NT2/D1 (cell line): ENCODE data around the gene PTDSS2.

Experiments used
- DNase-seq: peaks from one replicate; pipeline ENCODE4 v3.0.0-alpha.2; 2011; ENCODE audit warnings: low read depth, low spot score
- H3K27me3 ChIP-seq: 2 replicates; pipeline ENCODE4 v1.6.0; 2011; ENCODE audit warnings: mild to moderate bottlenecking; ENCODE audit not compliant: insufficient read length, insufficient read depth
- H3K36me3 ChIP-seq: 2 replicates; pipeline ENCODE4 v1.6.1; 2011; ENCODE audit warnings: mild to moderate bottlenecking, low read length, mixed read lengths; ENCODE audit not compliant: insufficient read depth, insufficient read length
- H3K4me1 ChIP-seq: 2 replicates; pipeline ENCODE4 v1.5.1; 2011; ENCODE audit not compliant: insufficient read depth, insufficient read length
- H3K4me3 ChIP-seq: 2 replicates; pipeline ENCODE4 v1.5.1; 2011; ENCODE audit warnings: low read depth; ENCODE audit not compliant: insufficient read length
- H3K9ac ChIP-seq: 2 replicates; pipeline ENCODE4 v1.6.0; 2011; ENCODE audit warnings: low read depth; ENCODE audit not compliant: insufficient read length
- H3K9me3 ChIP-seq: 2 replicates; pipeline ENCODE4 v1.5.1; 2011; ENCODE audit warnings: mild to moderate bottlenecking, low read length; ENCODE audit not compliant: insufficient read depth
- SUZ12 ChIP-seq: IDR thresholded peaks from 2 replicates; pipeline ENCODE4 v1.6.1; 2011; ENCODE audit not compliant: insufficient read length, insufficient read depth; ENCODE audit errors: extremely low read depth
- YY1 ChIP-seq: IDR thresholded peaks from 2 replicates; pipeline ENCODE4 v1.6.1; 2011; ENCODE audit not compliant: insufficient read length, insufficient read depth
- ZNF274 ChIP-seq: IDR thresholded peaks from 2 replicates; pipeline ENCODE4 v1.6.1; 2011; ENCODE audit warnings: mild to moderate bottlenecking, low read depth, low read length

Gene PTDSS2

GRCh38 chr11:417652-418342, 32.3 kb upstream of the PTDSS2 start:
- H3K9ac ChIP-seq, result peak overlapping the region; percentile 76

GRCh38 chr11:418343-419247, 31.5 kb upstream of the PTDSS2 start:
- Histone ChIP-seq H3K9ac (no peak overlapping the region), H3K27me3 (peaks cover 39% of the 10 kb centered on the region), H3K9me3 (no peaks in the 10 kb centered on the region), H3K4me3 (no peak overlapping the region), H3K4me1 (peaks cover 18% of the 10 kb centered on the region), H3K36me3 (no peaks in the 10 kb centered on the region)
- TF ChIP-seq YY1 (no peak), SUZ12 (no peak), ZNF274 (no peak)
- DNase-seq, result no peak

More at GRCh38 chr11:417652-418342, 32.3 kb upstream of the PTDSS2 start:
- peak overlapping the region; percentile 50 for H3K4me3 ChIP-seq
- H3K9me3 ChIP-seq, result no peaks in the 10 kb centered on the region
- H3K36me3 ChIP-seq, result no peaks in the 10 kb centered on the region
- peaks cover 24% of the 10 kb centered on the region for H3K4me1 ChIP-seq
- TF ChIP-seq SUZ12, result no peak
- TF ChIP-seq ZNF274, result no peak
- TF ChIP-seq YY1, result no peak
- no peak for DNase-seq
- peaks cover 45% of the 10 kb centered on the region for H3K27me3 ChIP-seq

- Histone ChIP-seq H3K9ac (no peak overlapping the region), H3K4me3 (no peak overlapping the region), H3K4me1 (peaks cover 18% of the 10 kb centered on the region), H3K9me3 (no peaks in the 10 kb centered on the region), H3K36me3 (no peaks in the 10 kb centered on the region), H3K27me3 (peaks cover 39% of the 10 kb centered on the region)
- TF ChIP-seq YY1 (no peak), ZNF274 (no peak), SUZ12 (no peak)
- DNase-seq, result no peak
These were observed 30.7 kb upstream of the PTDSS2 start for GRCh38 chr11:419248-420005.

GRCh38 chr11:420054-420910, 29.8 kb upstream of the PTDSS2 start:
- no peak for DNase-seq
- H3K9ac ChIP-seq, result no peak overlapping the region
- no peak overlapping the region for H3K4me3 ChIP-seq
- no peaks in the 10 kb centered on the region for H3K9me3 ChIP-seq
- no peaks in the 10 kb centered on the region for H3K36me3 ChIP-seq
- TF ChIP-seq SUZ12 (no peak), ZNF274 (no peak), YY1 (no peak)
- H3K4me1 ChIP-seq, result peaks cover 18% of the 10 kb centered on the region
- peaks cover 36% of the 10 kb centered on the region for H3K27me3 ChIP-seq

- no peak overlapping the region for H3K4me3 ChIP-seq
- TF ChIP-seq ZNF274 (no peak), YY1 (no peak), SUZ12 (no peak)
These were observed 29.2 kb upstream of the PTDSS2 start for GRCh38 chr11:420911-421321.

DNA sequence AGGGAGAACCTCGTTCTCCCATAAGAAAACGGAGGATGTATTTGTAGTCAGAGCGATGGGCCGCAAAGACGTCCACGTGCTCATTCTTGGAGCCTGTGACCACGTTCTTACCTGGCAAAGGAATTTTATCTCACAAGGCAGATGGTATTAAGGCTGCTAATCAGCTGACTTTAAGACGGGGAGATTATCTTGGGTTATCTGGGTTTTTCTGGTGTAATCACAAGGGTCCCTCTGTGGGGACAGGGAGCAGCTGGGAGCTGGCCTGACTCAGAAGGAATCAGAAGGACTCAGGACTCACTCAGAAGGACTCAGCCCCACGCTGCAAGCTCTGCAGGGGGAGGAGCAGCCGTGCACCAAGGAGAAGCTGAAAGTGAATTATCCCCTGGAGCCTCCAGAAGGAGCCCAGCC, 27.8 kb upstream of the PTDSS2 start:
- Histone ChIP-seq H3K4me1 (peaks cover 5% of the 10 kb centered on the region), H3K4me3 (no peak overlapping the region), H3K9me3 (no peaks in the 10 kb centered on the region), H3K9ac (no peak overlapping the region), H3K36me3 (no peaks in the 10 kb centered on the region), H3K27me3 (peaks cover 16% of the 10 kb centered on the region)
- no peak for DNase-seq
- TF ChIP-seq YY1 (no peak), SUZ12 (no peak), ZNF274 (no peak)

More at GRCh38 chr11:420911-421321, 29.2 kb upstream of the PTDSS2 start:
- Histone ChIP-seq H3K9ac (no peak overlapping the region), H3K27me3 (peaks cover 29% of the 10 kb centered on the region), H3K4me1 (peaks cover 13% of the 10 kb centered on the region), H3K36me3 (no peaks in the 10 kb centered on the region), H3K9me3 (no peaks in the 10 kb centered on the region)
- no peak for DNase-seq
